A673 (cell line): Measurements from ENCODE around the gene NTNG2. TPM values are rescaled to one million over a fixed set of nuclear protein-coding genes. Genes with fewer than 3 reads are reported as not detected.
"Not testable (repeated sequence)": the region's sequence is repeated elsewhere in the genome, so short reads cannot be mapped to it uniquely, and the experiment has no call there.

Experiments used
- BruUV-seq: library from RNA; stranded (reverse); fragments of 400-500 nt; replicated peaks from 2 replicates; lab custom pipeline; 2021; lab: Mats Ljungman, UMichigan
- CTCF ChIA-PET: fragments of 300-600 bp; sonication (Branson Sonifier 250); formaldehyde crosslinking; loops from one replicate; lab custom pipeline; 2022; ENCODE audit warnings: antibody characterized with exemption; lab: Charles Lee
- POLR2A ChIA-PET: fragments of 300-600 bp; sonication (Branson Sonifier 250); formaldehyde crosslinking; loops from one replicate; lab custom pipeline; 2022; ENCODE audit warnings: antibody characterized with exemption; ENCODE audit not compliant: low non-redundant PET; lab: Charles Lee
- DNase-seq: peaks from one replicate; pipeline ENCODE4 v3.0.0-alpha.2; 2015; ENCODE audit warnings: low spot score
- H3K27ac ChIP-seq: fragments of 200-600 bp; sonication (generic); 2 replicates; pipeline ENCODE4 v1.5.1; 2016; ENCODE audit warnings: mixed run types, low read depth, mild to moderate bottlenecking, mixed read lengths, antibody characterized with exemption, low read length; ENCODE audit not compliant: poor library complexity, severe bottlenecking
- H3K27me3 ChIP-seq: fragments of 200-600 bp; sonication (generic); replicated peaks from 2 replicates; pipeline ENCODE4 v1.6.1; 2017; ENCODE audit warnings: mixed run types, low read depth, mild to moderate bottlenecking, mixed read lengths, antibody characterized with exemption, low read length; ENCODE audit not compliant: insufficient read depth, poor library complexity
- H3K36me3 ChIP-seq: fragments of 200-600 bp; sonication (generic); 2 replicates; pipeline ENCODE4 v1.6.1; 2016; ENCODE audit warnings: mixed run types, mild to moderate bottlenecking, mixed read lengths, antibody characterized with exemption, low read length; ENCODE audit not compliant: insufficient read depth, poor library complexity, severe bottlenecking
- H3K4me1 ChIP-seq: fragments of 200-600 bp; sonication (generic); 2 replicates; pipeline ENCODE4 v1.6.1; 2017; ENCODE audit warnings: mixed run types, mild to moderate bottlenecking, mixed read lengths, antibody characterized with exemption, low read length; ENCODE audit not compliant: insufficient read depth, poor library complexity, severe bottlenecking
- H3K4me3 ChIP-seq: fragments of 200-600 bp; sonication (generic); 2 replicates; pipeline ENCODE4 v1.5.1; 2016; ENCODE audit warnings: low read depth, mixed run types, mild to moderate bottlenecking, mixed read lengths, low read length; ENCODE audit not compliant: poor library complexity, severe bottlenecking
- H3K9me3 ChIP-seq: fragments of 200-600 bp; sonication (generic); 2 replicates; pipeline ENCODE4 v1.6.1; 2016; ENCODE audit warnings: mixed run types, low read depth, mild to moderate bottlenecking, mixed read lengths, antibody characterized with exemption, low read length; ENCODE audit not compliant: poor library complexity, severe bottlenecking
- EZH2 ChIP-seq: fragments of 200-600 bp; sonication (generic); IDR thresholded peaks from 2 replicates; pipeline ENCODE4 v1.6.1; 2017; ENCODE audit warnings: borderline replicate concordance, low read depth, mild to moderate bottlenecking, mixed read lengths, antibody characterized with exemption, low read length; ENCODE audit not compliant: poor library complexity, severe bottlenecking
- intact Hi-C: fragments of 100-400 bp; cut with micrococcal nuclease; formaldehyde crosslinking; loops from one replicate; pipeline ENCODE4 v1.10.0; 2022; ENCODE audit not compliant: unreplicated experiment
- total RNA-seq: library from RNA; stranded (reverse); gene quantifications from 2 replicates; pipeline ENCODE4 v1.2.3, GENCODE V29; 2021
- TF ChIP-seq, protein P1 (sequence below): fragments of 300-800, 200-600 bp; sonication (generic); conservative IDR thresholded peaks from 2 replicates; pipeline ENCODE4 v1.5.1; 2017; ENCODE audit warnings: low read depth, mild to moderate bottlenecking, antibody characterized with exemption, low read length, moderate library complexity, mixed read lengths

Gene NTNG2
- total RNA-seq, 1 experiment from 2014 or later, result 1.5 TPM

DNA sequence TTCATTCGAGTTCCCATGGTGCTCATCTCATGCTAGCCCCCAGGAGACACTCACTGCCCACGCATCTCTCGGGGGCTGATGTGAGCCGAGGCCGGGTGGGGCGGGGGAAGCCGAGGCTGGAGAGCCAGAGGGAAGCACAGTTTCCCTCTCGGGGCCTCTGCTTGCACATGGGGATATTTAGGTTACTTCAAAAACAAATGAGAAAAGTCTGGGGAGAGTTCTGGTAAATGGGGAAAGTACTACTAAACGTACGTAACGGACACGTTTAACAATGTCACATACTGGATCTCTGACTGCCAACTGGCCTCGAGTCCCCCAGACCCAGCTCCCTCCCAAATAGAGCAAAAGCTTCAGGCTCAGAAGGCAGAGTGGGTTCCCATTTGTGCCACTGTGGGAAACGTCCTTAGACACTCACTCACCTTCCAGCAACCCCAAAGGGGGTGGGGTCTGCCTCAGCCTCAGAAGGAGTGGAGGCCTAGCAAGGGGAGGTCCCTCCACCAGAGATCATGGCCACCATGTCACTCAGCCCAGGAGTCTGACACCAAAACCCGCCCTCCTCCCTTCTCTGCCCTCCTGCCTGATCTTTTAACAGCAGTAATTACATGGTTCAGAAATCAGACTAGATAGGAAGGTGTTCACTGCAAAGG, 33.8 kb upstream of the NTNG2 start:
- TF ChIP-seq, protein P1, sequence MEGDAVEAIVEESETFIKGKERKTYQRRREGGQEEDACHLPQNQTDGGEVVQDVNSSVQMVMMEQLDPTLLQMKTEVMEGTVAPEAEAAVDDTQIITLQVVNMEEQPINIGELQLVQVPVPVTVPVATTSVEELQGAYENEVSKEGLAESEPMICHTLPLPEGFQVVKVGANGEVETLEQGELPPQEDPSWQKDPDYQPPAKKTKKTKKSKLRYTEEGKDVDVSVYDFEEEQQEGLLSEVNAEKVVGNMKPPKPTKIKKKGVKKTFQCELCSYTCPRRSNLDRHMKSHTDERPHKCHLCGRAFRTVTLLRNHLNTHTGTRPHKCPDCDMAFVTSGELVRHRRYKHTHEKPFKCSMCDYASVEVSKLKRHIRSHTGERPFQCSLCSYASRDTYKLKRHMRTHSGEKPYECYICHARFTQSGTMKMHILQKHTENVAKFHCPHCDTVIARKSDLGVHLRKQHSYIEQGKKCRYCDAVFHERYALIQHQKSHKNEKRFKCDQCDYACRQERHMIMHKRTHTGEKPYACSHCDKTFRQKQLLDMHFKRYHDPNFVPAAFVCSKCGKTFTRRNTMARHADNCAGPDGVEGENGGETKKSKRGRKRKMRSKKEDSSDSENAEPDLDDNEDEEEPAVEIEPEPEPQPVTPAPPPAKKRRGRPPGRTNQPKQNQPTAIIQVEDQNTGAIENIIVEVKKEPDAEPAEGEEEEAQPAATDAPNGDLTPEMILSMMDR, result no peak
- no peak for TF ChIP-seq EZH2
- intact Hi-C loops, result no loop called here
- no peaks in the 10 kb centered on the region for H3K4me1 ChIP-seq
- H3K36me3 ChIP-seq, result no peaks in the 10 kb centered on the region
- POLR2A ChIA-PET, result no interaction called here
- BruUV-seq, result no TSS peak
- no peak overlapping the region for H3K4me3 ChIP-seq
- H3K27me3 ChIP-seq, result peaks cover 54% of the 10 kb centered on the region
- no peak overlapping the region for H3K27ac ChIP-seq
- DNase-seq, result no peak
- H3K9me3 ChIP-seq, result no peaks in the 10 kb centered on the region
- CTCF ChIA-PET, result no interaction called here

DNA sequence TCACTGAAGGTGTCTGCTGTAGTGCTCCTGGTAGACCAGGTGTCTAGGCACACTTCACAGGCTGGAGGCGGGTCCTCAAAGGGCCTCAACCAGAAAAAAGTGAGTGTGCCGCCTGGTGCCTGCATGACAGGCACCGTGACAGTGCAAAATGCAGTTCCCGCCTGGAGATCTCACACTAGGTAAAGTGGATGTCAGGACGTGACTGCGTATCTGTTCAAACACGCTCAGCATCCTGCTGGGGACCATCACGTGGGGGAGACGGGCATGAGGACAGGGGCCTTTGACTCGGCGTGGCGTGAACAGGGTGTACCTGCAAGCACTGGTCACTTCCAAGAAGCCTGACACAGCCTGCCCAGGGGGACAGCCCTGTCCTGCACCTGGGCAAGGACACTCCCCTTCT, 32.3 kb upstream of the NTNG2 start:
- Histone ChIP-seq H3K4me1 (no peaks in the 10 kb centered on the region), H3K27ac (no peak overlapping the region), H3K36me3 (no peaks in the 10 kb centered on the region), H3K27me3 (peaks cover 57% of the 10 kb centered on the region), H3K9me3 (no peaks in the 10 kb centered on the region), H3K4me3 (no peak overlapping the region)
- POLR2A ChIA-PET, result no interaction called here
- BruUV-seq, result no TSS peak
- DNase-seq, result no peak
- CTCF ChIA-PET, result no interaction called here
- TF ChIP-seq, protein P1, result no peak
- TF ChIP-seq EZH2, result no peak
- intact Hi-C loops, result no loop called here

DNA sequence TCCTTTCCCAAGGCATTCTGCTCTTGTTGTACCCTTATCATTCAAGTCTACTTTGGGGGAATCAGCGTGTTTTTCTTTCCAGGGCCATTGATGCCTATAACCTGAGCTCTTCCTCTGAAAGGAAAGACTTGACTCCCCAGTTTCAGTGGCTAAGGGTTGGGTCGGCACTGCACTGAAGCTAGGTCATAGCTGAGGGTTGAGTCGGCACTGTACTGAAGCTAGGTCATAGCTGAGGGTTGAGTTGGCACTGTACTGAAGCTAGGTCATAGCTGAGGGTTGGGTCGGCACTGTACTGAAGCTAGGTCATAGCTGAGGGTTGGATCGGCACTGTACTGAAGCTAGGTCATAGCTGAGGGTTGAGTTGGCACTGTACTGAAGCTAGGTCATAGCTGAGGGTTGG, 27.8 kb upstream of the NTNG2 start:
- POLR2A ChIA-PET, CTCF ChIA-PET: not testable (repeated sequence)
- peaks cover 42% of the 10 kb centered on the region for H3K27me3 ChIP-seq

DNA sequence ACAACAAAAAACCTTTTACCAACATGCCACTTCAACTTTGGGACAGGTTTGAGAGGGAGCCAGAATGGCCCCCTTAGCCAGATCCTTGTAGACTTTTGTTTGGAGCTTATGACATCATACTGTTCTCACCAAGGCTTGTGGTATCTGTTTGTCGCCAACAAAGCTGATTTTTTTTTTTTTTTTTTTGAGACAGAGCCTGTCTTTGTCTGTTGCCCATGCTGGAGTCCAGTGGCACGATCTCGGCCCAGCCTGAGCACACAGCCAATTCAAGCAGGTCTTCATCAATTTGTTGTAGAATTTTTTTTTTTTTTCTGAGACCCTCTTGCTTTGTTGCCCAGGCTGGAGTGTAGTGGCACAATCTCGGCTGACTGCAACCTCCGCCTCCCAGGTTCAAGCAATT, 26.4 kb upstream of the NTNG2 start:
- H3K9me3 ChIP-seq, result no peaks in the 10 kb centered on the region
- no TSS peak for BruUV-seq
- no peak overlapping the region for H3K27ac ChIP-seq
- H3K4me3 ChIP-seq, result no peak overlapping the region
- H3K27me3 ChIP-seq, result peaks cover 49% of the 10 kb centered on the region
- CTCF ChIA-PET, result interaction anchor here (0.6 kb wide), 1 partner anchor 425 kb away, joined by 3 read pairs; no protein-coding TSS in a partner anchor
- no peaks in the 10 kb centered on the region for H3K4me1 ChIP-seq
- intact Hi-C loops, result no loop called here
- no peak for DNase-seq
- TF ChIP-seq, protein P1, result no peak
- TF ChIP-seq EZH2, result no peak
- POLR2A ChIA-PET, result interaction anchor here (0.6 to 1.0 kb wide), 2 partner anchors 190 to 647 kb away, joined by 4 to 6 read pairs; no protein-coding TSS in a partner anchor
- H3K36me3 ChIP-seq, result no peaks in the 10 kb centered on the region

More for the DNA sequence above, 27.8 kb upstream of the NTNG2 start:
- H3K4me3 ChIP-seq, intact Hi-C loops, H3K27ac ChIP-seq, DNase-seq, BruUV-seq, H3K4me1 ChIP-seq, H3K9me3 ChIP-seq, H3K36me3 ChIP-seq: not testable (repeated sequence)
